Caco-2 (cell line): ENCODE data around the gene UTS2R. TPM values are rescaled to one million over a fixed set of nuclear protein-coding genes. Genes with fewer than 3 reads are reported as not detected.

Experiments
- BruUV-seq: library from RNA; stranded (reverse); fragments of 400-500 nt; replicated peaks from 2 replicates; lab custom pipeline; 2021; lab: Mats Ljungman, UMichigan
- CTCF ChIA-PET: fragments of 300-600 bp; sonication (Branson Sonifier 250); formaldehyde crosslinking; loops from one replicate; lab custom pipeline; 2022; ENCODE audit warnings: antibody characterized with exemption; lab: Charles Lee
- POLR2A ChIA-PET: fragments of 300-600 bp; sonication (Branson Sonifier 250); formaldehyde crosslinking; loops from one replicate; lab custom pipeline; 2022; ENCODE audit warnings: antibody characterized with exemption; lab: Charles Lee
- DNase-seq, 2 experiments: peaks; one replicate each; pipeline versions ENCODE4 v3.0.0 to v3.0.0-alpha.2; 2020 to 2022
- H3K27me3 ChIP-seq: replicated peaks from 2 replicates; pipeline ENCODE4 v1.6.0; 2011; ENCODE audit warnings: low read length; ENCODE audit not compliant: control insufficient read depth, insufficient read depth
- H3K36me3 ChIP-seq: 2 replicates; pipeline ENCODE4 v1.5.1; 2011; ENCODE audit warnings: low read length; ENCODE audit not compliant: control insufficient read depth, insufficient read depth
- H3K4me1 ChIP-seq: fragments of 250-450 bp; sonication (Bioruptor Pico); 2 replicates; pipeline ENCODE4 v1.5.1; 2020; ENCODE audit warnings: mild to moderate bottlenecking
- H3K4me3 ChIP-seq: 2 replicates; pipeline ENCODE4 v1.5.1; 2011; ENCODE audit warnings: low read depth, mild to moderate bottlenecking, control low read depth, low read length
- H3K9me3 ChIP-seq: fragments of 250-450 bp; sonication (Bioruptor Pico); 2 replicates; pipeline ENCODE4 v1.5.1; 2020; ENCODE audit warnings: mild to moderate bottlenecking, moderate library complexity
- H3K27ac Mint-ChIP-seq: one replicate; pipeline ENCODE4 v1.8.0; 2022; ENCODE audit warnings: mixed read lengths; ENCODE audit not compliant: unreplicated experiment
- H3K27me3 Mint-ChIP-seq: one replicate; pipeline ENCODE4 v1.8.0; 2022; ENCODE audit warnings: mixed read lengths; ENCODE audit not compliant: insufficient read depth, unreplicated experiment
- H3K36me3 Mint-ChIP-seq: one replicate; pipeline ENCODE4 v1.8.0; 2022; ENCODE audit warnings: mild to moderate bottlenecking, mixed read lengths; ENCODE audit not compliant: insufficient read depth, unreplicated experiment
- H3K4me1 Mint-ChIP-seq: one replicate; pipeline ENCODE4 v1.8.0; 2022; ENCODE audit warnings: low read depth, mixed read lengths; ENCODE audit not compliant: unreplicated experiment
- H3K4me3 Mint-ChIP-seq: one replicate; pipeline ENCODE4 v1.8.0; 2022; ENCODE audit warnings: mild to moderate bottlenecking, moderate library complexity, mixed read lengths; ENCODE audit not compliant: unreplicated experiment
- H3K9me3 Mint-ChIP-seq: one replicate; pipeline ENCODE4 v1.8.0; 2022; ENCODE audit warnings: mixed read lengths; ENCODE audit not compliant: unreplicated experiment
- intact Hi-C: fragments of 100-400 bp; cut with micrococcal nuclease; formaldehyde crosslinking; loops from one replicate; pipeline ENCODE4 v1.10.0; 2022; ENCODE audit not compliant: unreplicated experiment
- total RNA-seq: library from RNA; stranded (reverse); gene quantifications from 2 replicates; pipeline ENCODE4 v1.2.3, GENCODE V29; 2022
- TF ChIP-seq, protein P1 (sequence below), 2 experiments: fragments of 200-600 bp in 1 of 2; IDR thresholded peaks; 1 replicate in 1 of 2; 2 replicates in 1 of 2; pipeline versions ENCODE4 v1.5.1 to v1.8.0; 2011 to 2022; ENCODE audit warnings: antibody characterized with exemption in 1 of 2, control low read depth in 1 of 2, inconsistent platforms in 1 of 2, low read depth in 1 of 2, low read length in 1 of 2, mild to moderate bottlenecking in 1 of 2, moderate library complexity in 1 of 2; ENCODE audit not compliant: insufficient read depth in 1 of 2, severe bottlenecking in 1 of 2, unreplicated experiment in 1 of 2

UTS2R gene
- total RNA-seq, 1 experiment from 2014 or later: 0.66 TPM

DNA sequence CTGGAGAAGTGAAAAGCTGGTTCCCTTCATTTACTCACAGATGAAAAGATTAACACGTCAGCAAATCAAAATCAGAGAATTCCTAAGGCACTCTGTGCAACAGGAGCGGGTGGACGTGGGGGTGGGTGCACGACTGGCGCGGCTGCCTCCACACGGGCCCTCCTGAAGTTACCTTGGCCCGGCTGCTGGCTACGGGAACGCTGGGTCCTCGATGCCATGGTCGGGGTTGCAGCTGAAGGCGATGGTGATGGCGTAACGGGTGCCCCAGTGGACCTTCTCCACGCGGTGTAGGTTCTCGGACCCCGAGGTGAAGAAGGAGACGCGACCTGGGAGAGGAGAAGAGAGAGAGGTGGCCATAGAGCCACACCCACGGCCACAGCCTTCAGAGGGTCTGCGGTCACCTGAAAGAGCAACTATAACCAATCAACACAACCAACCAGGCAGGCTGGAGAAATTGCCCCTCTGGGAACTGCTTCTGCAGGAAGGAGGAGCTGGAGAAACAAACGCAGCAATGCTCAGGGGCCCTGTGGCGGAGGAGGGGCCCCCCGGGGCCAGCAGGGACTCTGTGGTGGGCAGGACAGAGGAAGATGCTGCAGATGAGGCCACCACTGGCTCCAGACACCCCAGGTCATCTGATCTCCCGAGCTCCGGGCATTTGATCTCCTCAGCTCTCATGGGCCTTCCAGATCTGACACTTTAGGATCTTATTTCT lies 20.8 kb downstream of the UTS2R start:
- no peaks in the 10 kb centered on the region for H3K9me3 ChIP-seq
- ChIA-PET CTCF (no interaction called here), POLR2A (no interaction called here)
- H3K27me3 ChIP-seq: no peaks in the 10 kb centered on the region
- TF ChIP-seq, protein P1, sequence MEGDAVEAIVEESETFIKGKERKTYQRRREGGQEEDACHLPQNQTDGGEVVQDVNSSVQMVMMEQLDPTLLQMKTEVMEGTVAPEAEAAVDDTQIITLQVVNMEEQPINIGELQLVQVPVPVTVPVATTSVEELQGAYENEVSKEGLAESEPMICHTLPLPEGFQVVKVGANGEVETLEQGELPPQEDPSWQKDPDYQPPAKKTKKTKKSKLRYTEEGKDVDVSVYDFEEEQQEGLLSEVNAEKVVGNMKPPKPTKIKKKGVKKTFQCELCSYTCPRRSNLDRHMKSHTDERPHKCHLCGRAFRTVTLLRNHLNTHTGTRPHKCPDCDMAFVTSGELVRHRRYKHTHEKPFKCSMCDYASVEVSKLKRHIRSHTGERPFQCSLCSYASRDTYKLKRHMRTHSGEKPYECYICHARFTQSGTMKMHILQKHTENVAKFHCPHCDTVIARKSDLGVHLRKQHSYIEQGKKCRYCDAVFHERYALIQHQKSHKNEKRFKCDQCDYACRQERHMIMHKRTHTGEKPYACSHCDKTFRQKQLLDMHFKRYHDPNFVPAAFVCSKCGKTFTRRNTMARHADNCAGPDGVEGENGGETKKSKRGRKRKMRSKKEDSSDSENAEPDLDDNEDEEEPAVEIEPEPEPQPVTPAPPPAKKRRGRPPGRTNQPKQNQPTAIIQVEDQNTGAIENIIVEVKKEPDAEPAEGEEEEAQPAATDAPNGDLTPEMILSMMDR (IDR thresholded peaks at IDR 0.05; ENCODE audit: insufficient read depth in 1 of 2, low read depth in 1 of 2, low read length in 1 of 2, severe bottlenecking in 1 of 2, unreplicated experiment in 1 of 2): no peak
- no peak overlapping the region for H3K4me3 ChIP-seq
- peaks cover 1% of the 10 kb centered on the region; the same call in 1 of the 2 replicates for H3K36me3 ChIP-seq
- intact Hi-C loops: no loop called here
- Mint-ChIP-seq H3K36me3 (peaks cover 19% of the 10 kb centered on the region), H3K27ac (no peak overlapping the region), H3K27me3 (no peaks in the 10 kb centered on the region), H3K4me1 (peaks cover 17% of the 10 kb centered on the region), H3K4me3 (no peak overlapping the region), H3K9me3 (no peaks in the 10 kb centered on the region)
- no TSS peak for BruUV-seq
- peaks cover 11% of the 10 kb centered on the region for H3K4me1 ChIP-seq
- no peak for DNase-seq

DNA sequence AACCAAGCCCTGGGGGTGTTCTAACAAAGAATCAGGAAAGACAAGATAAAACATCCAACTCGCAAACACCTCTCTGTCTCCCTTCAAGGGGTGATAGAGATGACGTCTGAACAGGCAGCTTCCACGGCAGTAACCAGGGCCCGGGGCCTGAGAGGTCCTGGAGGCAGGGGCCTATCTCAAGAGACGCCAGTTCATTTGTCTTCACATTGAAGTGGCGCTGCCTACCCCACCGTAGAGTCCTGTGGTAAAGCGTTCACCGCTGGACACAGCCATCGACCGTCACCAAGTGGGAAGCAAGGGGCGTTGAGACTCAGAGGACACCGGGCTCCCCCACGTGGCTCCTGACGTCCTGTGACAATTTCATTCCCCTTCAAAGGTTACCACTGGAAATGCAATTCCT lies 21.4 kb downstream of the UTS2R start:
- peaks cover 1% of the 10 kb centered on the region; the same call in 1 of the 2 replicates for H3K36me3 ChIP-seq
- no peak overlapping the region for H3K4me3 ChIP-seq
- Mint-ChIP-seq H3K27ac (no peak overlapping the region), H3K9me3 (no peaks in the 10 kb centered on the region), H3K4me3 (no peak overlapping the region), H3K27me3 (no peaks in the 10 kb centered on the region), H3K36me3 (peaks cover 19% of the 10 kb centered on the region), H3K4me1 (peaks cover 17% of the 10 kb centered on the region)
- TF ChIP-seq, protein P1 (IDR thresholded peaks at IDR 0.05; ENCODE audit: insufficient read depth in 1 of 2, low read depth in 1 of 2, low read length in 1 of 2, severe bottlenecking in 1 of 2, unreplicated experiment in 1 of 2): no peak
- DNase-seq: no peak
- H3K27me3 ChIP-seq: no peaks in the 10 kb centered on the region
- peaks cover 16% of the 10 kb centered on the region for H3K4me1 ChIP-seq
- ChIA-PET CTCF (no interaction called here), POLR2A (no interaction called here)
- H3K9me3 ChIP-seq: no peaks in the 10 kb centered on the region
- intact Hi-C loops: no loop called here
- no TSS peak for BruUV-seq

DNA sequence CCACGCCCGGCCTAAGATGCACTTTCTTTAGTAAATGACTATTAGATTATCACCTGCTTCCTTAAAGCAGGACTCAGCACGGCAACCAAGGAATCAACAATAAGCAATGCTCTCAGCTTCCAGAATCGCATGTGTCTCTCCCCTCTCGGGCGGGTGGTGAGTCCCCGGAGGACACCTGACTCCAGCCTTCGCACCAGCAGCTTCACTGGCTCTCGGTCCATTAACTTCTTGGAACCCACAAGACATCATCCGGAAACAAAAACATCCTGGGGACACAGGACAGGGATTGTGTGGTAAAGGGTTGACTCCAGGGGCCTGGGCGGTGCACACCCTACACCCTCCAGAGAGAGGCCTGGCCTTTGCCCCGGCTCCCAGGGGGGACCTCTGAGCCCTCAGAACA lies 22.7 kb downstream of the UTS2R start:
- Histone ChIP-seq H3K4me3 (no peak overlapping the region), H3K9me3 (no peaks in the 10 kb centered on the region), H3K36me3 (peaks cover 1% of the 10 kb centered on the region; the same call in 1 of the 2 replicates), H3K27me3 (no peaks in the 10 kb centered on the region), H3K4me1 (peaks cover 14% of the 10 kb centered on the region)
- H3K27ac Mint-ChIP-seq: no peak overlapping the region
- H3K9me3 Mint-ChIP-seq: no peaks in the 10 kb centered on the region
- intact Hi-C loops: no loop called here
- H3K4me1 Mint-ChIP-seq: peaks cover 17% of the 10 kb centered on the region
- POLR2A ChIA-PET: no interaction called here
- H3K36me3 Mint-ChIP-seq: peaks cover 20% of the 10 kb centered on the region
- H3K4me3 Mint-ChIP-seq: no peak overlapping the region
- CTCF ChIA-PET: no interaction called here
- TF ChIP-seq, protein P1 (IDR thresholded peaks at IDR 0.05; ENCODE audit: insufficient read depth in 1 of 2, low read depth in 1 of 2, low read length in 1 of 2, severe bottlenecking in 1 of 2, unreplicated experiment in 1 of 2): no peak
- no peaks in the 10 kb centered on the region for H3K27me3 Mint-ChIP-seq
- BruUV-seq: no TSS peak
- DNase-seq: no peak
